Gastrocnemius medialis (tissue), 4 donors: ENCODE data around the gene JADE2.

ENCODE experiments used
- POLR2A ChIP-seq, 2 donors: fragments of 450-650 bp; IDR thresholded peaks; one replicate each; pipeline ENCODE4 v1.6.1; 2017; ENCODE audit warnings: antibody characterized with exemption in 2 of 2, mild to moderate bottlenecking in 2 of 2, moderate library complexity in 2 of 2
- TF ChIP-seq, protein P1 (sequence below), 5 experiments: fragments of 450-650 bp in 3 of 5; fragments of 200-600 bp in 2 of 5; sonication (generic) in 2 of 5; IDR thresholded peaks in 4 of 5; conservative IDR thresholded peaks in 1 of 5; 1 replicate in 4 of 5; 2 replicates in 1 of 5; pipeline ENCODE4 v1.5.1; 2016 to 2019; ENCODE audit warnings: antibody characterized with exemption in 5 of 5, mild to moderate bottlenecking in 3 of 5, moderate library complexity in 3 of 5

DNA sequence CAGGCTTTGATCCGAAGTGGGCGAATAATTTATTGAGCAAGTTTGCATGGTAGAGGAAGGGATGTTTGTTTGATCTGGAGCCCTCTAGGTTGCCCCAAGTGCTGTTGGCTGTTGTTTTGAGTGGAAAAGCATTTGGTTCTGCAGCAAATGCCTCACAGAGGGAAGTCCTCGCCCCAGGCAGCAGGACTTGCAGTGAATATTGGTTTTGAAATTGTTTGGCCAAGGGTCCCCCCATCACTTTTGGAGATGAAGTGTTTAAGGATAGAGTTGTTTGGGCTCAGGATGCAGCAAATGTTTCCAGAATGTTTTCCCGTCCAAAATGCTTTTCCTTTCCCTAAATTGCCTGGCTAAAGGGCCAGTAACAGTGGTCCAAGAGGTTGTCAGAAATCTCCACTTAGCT, 3.1 kb downstream of the JADE2 start:
- TF ChIP-seq, protein P1, sequence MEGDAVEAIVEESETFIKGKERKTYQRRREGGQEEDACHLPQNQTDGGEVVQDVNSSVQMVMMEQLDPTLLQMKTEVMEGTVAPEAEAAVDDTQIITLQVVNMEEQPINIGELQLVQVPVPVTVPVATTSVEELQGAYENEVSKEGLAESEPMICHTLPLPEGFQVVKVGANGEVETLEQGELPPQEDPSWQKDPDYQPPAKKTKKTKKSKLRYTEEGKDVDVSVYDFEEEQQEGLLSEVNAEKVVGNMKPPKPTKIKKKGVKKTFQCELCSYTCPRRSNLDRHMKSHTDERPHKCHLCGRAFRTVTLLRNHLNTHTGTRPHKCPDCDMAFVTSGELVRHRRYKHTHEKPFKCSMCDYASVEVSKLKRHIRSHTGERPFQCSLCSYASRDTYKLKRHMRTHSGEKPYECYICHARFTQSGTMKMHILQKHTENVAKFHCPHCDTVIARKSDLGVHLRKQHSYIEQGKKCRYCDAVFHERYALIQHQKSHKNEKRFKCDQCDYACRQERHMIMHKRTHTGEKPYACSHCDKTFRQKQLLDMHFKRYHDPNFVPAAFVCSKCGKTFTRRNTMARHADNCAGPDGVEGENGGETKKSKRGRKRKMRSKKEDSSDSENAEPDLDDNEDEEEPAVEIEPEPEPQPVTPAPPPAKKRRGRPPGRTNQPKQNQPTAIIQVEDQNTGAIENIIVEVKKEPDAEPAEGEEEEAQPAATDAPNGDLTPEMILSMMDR (IDR thresholded peaks at IDR 0.05 in 4 of 5, conservative IDR thresholded peaks at IDR 0.05 in 1 of 5): no peak
- TF ChIP-seq POLR2A (IDR thresholded peaks at IDR 0.05): no peak
